ENCODE data around the gene PRPF40B.

Gene PRPF40B

DNA sequence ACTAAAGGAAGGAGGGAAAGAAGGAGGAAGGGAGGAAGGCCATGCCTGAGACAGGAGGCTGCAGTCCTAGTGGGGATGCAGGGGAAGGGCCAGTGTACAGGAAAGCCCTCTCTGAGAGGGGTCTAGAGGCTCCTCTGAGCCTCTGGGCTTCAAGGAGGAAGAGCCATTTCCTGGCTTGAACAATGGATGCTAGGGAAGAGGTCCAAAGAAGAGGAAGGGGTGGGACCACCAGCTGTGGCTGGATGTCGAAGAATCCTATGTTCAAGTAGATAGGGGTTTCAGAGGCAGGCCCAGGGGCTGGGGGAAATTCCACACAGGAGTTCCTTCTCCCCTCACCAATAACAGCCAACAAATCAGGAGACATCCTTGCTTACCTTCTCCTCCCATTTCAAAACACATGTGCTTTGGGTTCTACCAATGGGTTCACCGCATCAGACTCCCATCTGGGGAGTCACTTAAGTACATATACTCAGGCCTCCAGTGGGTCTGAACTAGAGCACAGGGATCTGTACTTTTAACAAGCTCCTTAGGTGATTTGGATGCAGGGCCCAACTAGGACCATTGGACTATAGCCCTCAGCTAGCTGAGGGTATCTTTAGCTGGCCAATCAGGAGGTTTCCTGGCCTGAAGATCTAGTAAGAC is 32.4 kb downstream of the PRPF40B start:
- no peak for DNase-seq
- Mint-ChIP-seq H3K4me3 (no peak overlapping the region), H3K4me1 (peaks cover 15% of the 10 kb centered on the region), H3K27ac (peak overlapping the region; percentile 83), H3K36me3 (ENCODE audit: low read depth) (peaks cover 39% of the 10 kb centered on the region), H3K9me3 (no peaks in the 10 kb centered on the region), H3K27me3 (ENCODE audit: low read depth, poor library complexity) (no peaks in the 10 kb centered on the region)
- TF ChIP-seq, protein P1, sequence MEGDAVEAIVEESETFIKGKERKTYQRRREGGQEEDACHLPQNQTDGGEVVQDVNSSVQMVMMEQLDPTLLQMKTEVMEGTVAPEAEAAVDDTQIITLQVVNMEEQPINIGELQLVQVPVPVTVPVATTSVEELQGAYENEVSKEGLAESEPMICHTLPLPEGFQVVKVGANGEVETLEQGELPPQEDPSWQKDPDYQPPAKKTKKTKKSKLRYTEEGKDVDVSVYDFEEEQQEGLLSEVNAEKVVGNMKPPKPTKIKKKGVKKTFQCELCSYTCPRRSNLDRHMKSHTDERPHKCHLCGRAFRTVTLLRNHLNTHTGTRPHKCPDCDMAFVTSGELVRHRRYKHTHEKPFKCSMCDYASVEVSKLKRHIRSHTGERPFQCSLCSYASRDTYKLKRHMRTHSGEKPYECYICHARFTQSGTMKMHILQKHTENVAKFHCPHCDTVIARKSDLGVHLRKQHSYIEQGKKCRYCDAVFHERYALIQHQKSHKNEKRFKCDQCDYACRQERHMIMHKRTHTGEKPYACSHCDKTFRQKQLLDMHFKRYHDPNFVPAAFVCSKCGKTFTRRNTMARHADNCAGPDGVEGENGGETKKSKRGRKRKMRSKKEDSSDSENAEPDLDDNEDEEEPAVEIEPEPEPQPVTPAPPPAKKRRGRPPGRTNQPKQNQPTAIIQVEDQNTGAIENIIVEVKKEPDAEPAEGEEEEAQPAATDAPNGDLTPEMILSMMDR (IDR thresholded peaks at IDR 0.05) = no peak

DNA sequence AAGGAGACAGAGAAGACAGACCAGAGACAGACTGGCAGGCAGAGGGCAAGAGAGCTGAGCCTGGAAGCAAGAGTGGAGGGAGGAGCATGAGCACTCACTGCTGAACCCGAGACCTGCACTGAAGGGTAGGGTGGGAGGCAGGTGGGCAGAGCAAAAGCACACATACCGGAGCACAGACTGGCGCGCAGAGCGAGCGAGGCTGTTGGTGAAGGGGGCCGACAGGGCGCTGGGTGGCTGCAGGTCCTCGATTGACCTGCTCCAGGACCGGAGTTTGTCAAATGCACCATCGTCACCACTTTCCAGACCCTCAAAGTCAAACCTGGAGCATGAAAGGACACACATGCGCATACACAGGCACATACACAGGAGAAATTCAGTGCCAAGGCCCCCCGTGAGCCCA is 34.9 kb downstream of the PRPF40B start:
- Mint-ChIP-seq H3K36me3 (ENCODE audit: low read depth) (peaks cover 49% of the 10 kb centered on the region), H3K27ac (peak overlapping the region; percentile 91), H3K27me3 (ENCODE audit: low read depth, poor library complexity) (no peaks in the 10 kb centered on the region), H3K4me1 (peaks cover 20% of the 10 kb centered on the region), H3K4me3 (no peak overlapping the region), H3K9me3 (no peaks in the 10 kb centered on the region)
- no peak for DNase-seq
- TF ChIP-seq, protein P1 (IDR thresholded peaks at IDR 0.05) = no peak

DNA sequence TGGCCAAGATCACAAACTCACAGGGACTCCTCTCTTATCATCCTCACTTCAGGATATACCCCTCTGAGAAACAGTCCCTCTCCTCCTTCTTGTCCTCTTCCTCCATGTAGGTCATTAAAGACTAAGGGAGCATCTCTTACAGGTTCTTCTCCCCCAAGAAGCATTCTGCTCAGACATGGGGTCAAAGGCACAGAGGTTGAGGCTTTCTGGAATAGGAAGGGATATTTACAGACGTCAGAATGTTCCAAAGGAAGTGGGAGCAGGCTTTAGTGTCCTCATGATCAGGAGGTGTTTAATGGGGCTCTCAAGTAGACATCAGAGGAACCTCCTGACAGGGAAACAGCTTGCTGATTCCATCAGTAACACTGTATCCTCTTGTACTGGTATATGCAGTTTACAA is 36.4 kb downstream of the PRPF40B start:
- TF ChIP-seq, protein P1 (IDR thresholded peaks at IDR 0.05) = no peak
- H3K27ac Mint-ChIP-seq = no peak overlapping the region
- H3K4me1 Mint-ChIP-seq = peaks cover 35% of the 10 kb centered on the region
- no peaks in the 10 kb centered on the region for H3K27me3 Mint-ChIP-seq (ENCODE audit: low read depth, poor library complexity)
- H3K36me3 Mint-ChIP-seq (ENCODE audit: low read depth) = peaks cover 49% of the 10 kb centered on the region
- no peaks in the 10 kb centered on the region for H3K9me3 Mint-ChIP-seq
- H3K4me3 Mint-ChIP-seq = no peak overlapping the region
- DNase-seq = no peak

DNA sequence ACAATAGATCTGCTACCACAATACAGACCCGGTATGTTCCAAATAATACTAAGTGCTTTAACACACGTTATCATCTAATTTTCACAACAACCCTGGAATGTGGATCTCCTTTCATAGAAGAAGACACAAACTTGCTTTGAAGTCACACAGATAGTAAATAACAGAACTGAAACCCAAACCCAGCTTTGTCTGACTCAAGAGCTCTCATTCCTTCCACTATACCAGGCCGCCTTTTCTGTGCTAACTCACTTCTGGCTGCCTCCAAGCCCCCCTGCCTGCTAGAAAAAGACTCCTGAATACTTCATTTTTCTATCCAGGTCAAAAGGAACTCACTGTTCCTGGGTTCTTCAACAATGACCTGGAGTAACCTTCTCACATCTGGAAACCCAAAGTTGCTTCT is 37.8 kb downstream of the PRPF40B start:
- DNase-seq = no peak
- Mint-ChIP-seq H3K27ac (no peak overlapping the region), H3K27me3 (ENCODE audit: low read depth, poor library complexity) (no peaks in the 10 kb centered on the region), H3K4me3 (no peak overlapping the region), H3K36me3 (ENCODE audit: low read depth) (peaks cover 51% of the 10 kb centered on the region), H3K9me3 (no peaks in the 10 kb centered on the region), H3K4me1 (peaks cover 42% of the 10 kb centered on the region)
- TF ChIP-seq, protein P1 (IDR thresholded peaks at IDR 0.05) = no peak

DNA sequence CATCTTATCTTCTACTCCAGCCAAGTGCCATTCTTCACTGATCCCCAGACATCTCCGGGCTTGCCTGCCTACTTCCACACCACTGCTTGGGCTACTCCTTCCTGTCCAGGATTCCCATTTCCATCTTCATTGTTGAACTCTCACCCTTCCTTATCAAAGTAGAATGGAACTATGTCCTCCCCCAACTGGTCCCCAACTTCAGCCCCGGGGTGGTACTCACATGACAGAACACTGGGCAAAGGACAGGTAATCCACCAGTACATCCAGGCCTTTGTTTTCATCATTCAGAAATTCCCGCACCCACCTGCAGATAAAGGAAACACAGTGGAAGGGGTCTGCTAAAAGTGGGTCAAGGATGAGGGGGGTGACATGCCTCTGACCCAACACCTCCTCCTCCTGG is 38.4 kb downstream of the PRPF40B start:
- no peaks in the 10 kb centered on the region for H3K27me3 Mint-ChIP-seq (ENCODE audit: low read depth, poor library complexity)
- no peak overlapping the region for H3K4me3 Mint-ChIP-seq
- H3K36me3 Mint-ChIP-seq (ENCODE audit: low read depth) = peaks cover 47% of the 10 kb centered on the region
- H3K4me1 Mint-ChIP-seq = peaks cover 42% of the 10 kb centered on the region
- H3K9me3 Mint-ChIP-seq = no peaks in the 10 kb centered on the region
- H3K27ac Mint-ChIP-seq = no peak overlapping the region
- no peak for DNase-seq
- TF ChIP-seq, protein P1 (IDR thresholded peaks at IDR 0.05) = no peak
